Naive thymus-derived CD4-positive, alpha-beta T cell (primary cell): ENCODE data around the gene NBEA. TPM values are rescaled to one million over a fixed set of nuclear protein-coding genes. Genes with fewer than 3 reads are reported as not detected.
"Not testable (repeated sequence)": the region's sequence is repeated elsewhere in the genome, so short reads cannot be mapped to it uniquely, and the experiment has no call there.

ENCODE experiments used
- ATAC-seq: fragments of 150-1000 bp; cut with Tn5 transposase; 2 replicates; pipeline ENCODE4 v1.10.0; 2021; ENCODE audit warnings: mild to moderate bottlenecking, moderate library complexity
- CTCF ChIA-PET: fragments of 350-600 bp; sonication (Branson Sonifier 250); formaldehyde crosslinking; loops from one replicate; lab custom pipeline; 2021; ENCODE audit warnings: antibody characterized with exemption; lab: Charles Lee
- POLR2A ChIA-PET: fragments of 350-600 bp; sonication (Branson Sonifier 250); formaldehyde crosslinking; loops from one replicate; lab custom pipeline; 2021; ENCODE audit warnings: antibody characterized with exemption, inconsistent platforms; lab: Charles Lee
- DNase-seq, 9 donors: peaks; one replicate each; pipeline versions ENCODE4 v3.0.0 to v3.0.0-alpha.2; 2020 to 2022; ENCODE audit warnings: mixed read lengths in 1 of 9
- H3K27ac ChIP-seq: one replicate; pipeline ENCODE4 v1.7.0; 2013; ENCODE audit warnings: mild to moderate bottlenecking, low read depth, low read length, moderate library complexity
- H3K27me3 ChIP-seq, 2 donors: one replicate each; pipeline ENCODE4 v1.7.0; 2013; ENCODE audit warnings: low read length in 2 of 2, mild to moderate bottlenecking in 2 of 2, moderate library complexity in 2 of 2; ENCODE audit not compliant: control insufficient read depth in 2 of 2, insufficient read depth in 2 of 2
- H3K36me3 ChIP-seq, 3 experiments: 1 replicate in 2 of 3; 2 replicates in 1 of 3; pipeline ENCODE4 v1.7.0; 2013; ENCODE audit warnings: low read length in 3 of 3, mild to moderate bottlenecking in 3 of 3, moderate library complexity in 1 of 3; ENCODE audit not compliant: insufficient read depth in 3 of 3, control insufficient read depth in 2 of 3
- H3K4me1 ChIP-seq, 2 donors: one replicate each; pipeline ENCODE4 v1.7.0; 2013; ENCODE audit warnings: low read length in 2 of 2, mild to moderate bottlenecking in 2 of 2, moderate library complexity in 1 of 2; ENCODE audit not compliant: control insufficient read depth in 2 of 2, insufficient read depth in 2 of 2
- H3K4me3 ChIP-seq: 2 replicates; pipeline ENCODE4 v1.7.0; 2013; ENCODE audit warnings: mild to moderate bottlenecking, low read length
- H3K9me3 ChIP-seq, 3 experiments: 1 replicate in 2 of 3; 2 replicates in 1 of 3; pipeline ENCODE4 v1.7.0; 2013; ENCODE audit warnings: low read length in 3 of 3; ENCODE audit not compliant: control insufficient read depth in 2 of 3
- H3K27ac Mint-ChIP-seq, 9 donors: one replicate each; pipeline ENCODE4 v1.8.0; 2020 to 2022; ENCODE audit warnings: mixed read lengths in 9 of 9, mild to moderate bottlenecking in 8 of 9, moderate library complexity in 5 of 9, inconsistent platforms in 2 of 9
- H3K27me3 Mint-ChIP-seq, 5 donors: one replicate each; pipeline ENCODE4 v1.8.0; 2021 to 2022; ENCODE audit warnings: mixed read lengths in 5 of 5, mild to moderate bottlenecking in 1 of 5
- H3K36me3 Mint-ChIP-seq, 5 donors: one replicate each; pipeline ENCODE4 v1.8.0; 2020 to 2022; ENCODE audit warnings: mixed read lengths in 5 of 5, mild to moderate bottlenecking in 3 of 5, inconsistent platforms in 1 of 5
- H3K4me1 Mint-ChIP-seq, 7 donors: one replicate each; pipeline ENCODE4 v1.8.0; 2020 to 2022; ENCODE audit warnings: mixed read lengths in 7 of 7, mild to moderate bottlenecking in 3 of 7, inconsistent platforms in 1 of 7
- H3K4me3 Mint-ChIP-seq, 10 donors: one replicate each; pipeline ENCODE4 v1.8.0; 2020 to 2022; ENCODE audit warnings: mild to moderate bottlenecking in 10 of 10, mixed read lengths in 10 of 10, moderate library complexity in 6 of 10, inconsistent platforms in 2 of 10
- H3K9me3 Mint-ChIP-seq, 11 donors: one replicate each; pipeline ENCODE4 v1.8.0; 2020 to 2022; ENCODE audit warnings: mixed read lengths in 11 of 11, mild to moderate bottlenecking in 4 of 11, inconsistent platforms in 1 of 11, moderate library complexity in 1 of 11
- intact Hi-C, 2 donors: fragments of 100-400 bp; cut with micrococcal nuclease; formaldehyde crosslinking; loops; one replicate each; pipeline ENCODE4 v1.15.1; 2023
- polyA plus RNA-seq, 2 donors: library from polyadenylated mRNA; unstranded; fragments of 300-500 nt; fragmentation: Illumina TruSeq; gene quantifications; one replicate each; pipeline ENCODE4 v1.2.3, GENCODE V29; 2021
- total RNA-seq, 6 experiments: library from RNA in 5 of 6; stranded (reverse) in 5 of 6; gene quantifications; 1 replicate in 5 of 6; 2 replicates in 1 of 6; pipeline ENCODE4 v1.2.3 and lab custom pipeline; 2021 to 2026

NBEA gene
- total and polyA plus RNA-seq, 7 experiments from 2014 or later: 0.15 to 6.3 (median 3.2) TPM

DNA sequence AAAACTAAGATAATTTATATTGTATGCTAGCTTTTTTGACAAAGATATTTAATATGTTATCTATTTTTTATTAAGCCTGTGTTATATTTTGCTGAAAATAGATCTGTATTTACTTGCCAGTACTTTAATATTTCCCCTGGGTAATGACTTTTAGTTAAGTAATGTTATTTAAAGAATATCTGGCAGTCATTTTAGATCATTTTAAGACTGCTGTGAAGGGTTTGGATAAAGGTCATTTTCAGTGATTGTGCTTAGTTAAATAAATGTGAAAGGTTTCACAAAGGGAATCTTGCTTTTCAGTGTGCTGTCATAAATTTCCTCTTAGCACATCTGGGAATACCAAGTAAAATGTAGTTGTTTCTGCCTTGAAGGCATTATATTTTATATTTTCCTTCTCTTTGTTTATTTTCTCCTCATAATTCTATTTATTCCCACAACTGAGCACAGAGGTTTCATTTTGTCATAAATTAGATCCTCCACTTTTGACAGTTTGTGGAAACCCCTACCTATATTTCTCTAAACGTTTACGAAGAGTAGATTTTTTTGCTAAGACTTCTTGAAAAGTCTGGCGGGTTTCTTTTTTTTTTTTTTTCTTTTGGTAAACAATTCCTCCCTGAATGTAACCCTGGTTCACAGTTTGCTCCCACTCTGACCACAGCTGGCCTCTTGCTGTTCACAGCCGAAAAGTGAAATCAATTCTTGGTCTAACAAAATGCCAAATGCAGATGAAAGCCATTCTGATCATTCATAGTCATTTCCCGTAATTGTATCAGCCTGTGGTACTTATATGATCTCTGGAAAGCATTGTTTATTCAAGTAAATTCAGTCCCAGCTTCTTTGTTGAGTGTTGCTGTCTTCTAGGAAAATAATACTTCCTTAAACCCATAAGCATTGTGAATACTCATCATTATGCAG is 446.6 kb downstream of the NBEA start:
- Mint-ChIP-seq H3K27me3 (no peaks in the 10 kb centered on the region), H3K36me3 (peaks cover 0 to 7% (median 0%) of the 10 kb centered on the region in 5 donors), H3K27ac (no peak overlapping the region), H3K4me3 (no peak overlapping the region), H3K4me1 (no peaks in the 10 kb centered on the region), H3K9me3 (peaks cover 0 to 2% (median 0%) of the 10 kb centered on the region in 11 donors)
- Histone ChIP-seq H3K27me3 (no peaks in the 10 kb centered on the region), H3K9me3 (no peaks in the 10 kb centered on the region), H3K36me3 (no peaks in the 10 kb centered on the region), H3K4me3 (no peak overlapping the region), H3K4me1 (no peaks in the 10 kb centered on the region), H3K27ac (no peak overlapping the region)
- CTCF ChIA-PET: no interaction called here
- intact Hi-C loops: no loop called here
- DNase-seq (no peak), ATAC-seq (no peak)
- POLR2A ChIA-PET: no interaction called here

DNA sequence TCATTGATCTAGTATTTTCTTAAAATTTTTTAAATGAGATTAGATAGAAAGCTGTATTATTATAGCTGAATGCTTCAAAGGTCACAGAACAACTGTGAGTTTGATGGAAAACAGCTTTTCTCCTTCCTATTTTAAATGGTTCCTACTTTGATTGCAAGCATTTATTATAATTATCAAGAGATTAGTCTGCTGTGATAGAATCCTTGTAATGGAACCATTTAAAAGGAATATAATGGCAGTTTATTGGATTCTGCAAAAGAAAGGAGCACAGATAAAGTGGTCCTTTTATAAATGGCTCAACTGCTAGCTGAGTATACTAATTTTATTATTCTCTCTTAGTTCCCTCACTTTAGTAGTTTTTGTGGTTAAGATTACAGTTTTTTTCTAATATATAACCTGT is 447.5 kb downstream of the NBEA start:
- H3K27ac Mint-ChIP-seq: no peak overlapping the region
- no peaks in the 10 kb centered on the region for H3K27me3 Mint-ChIP-seq

DNA sequence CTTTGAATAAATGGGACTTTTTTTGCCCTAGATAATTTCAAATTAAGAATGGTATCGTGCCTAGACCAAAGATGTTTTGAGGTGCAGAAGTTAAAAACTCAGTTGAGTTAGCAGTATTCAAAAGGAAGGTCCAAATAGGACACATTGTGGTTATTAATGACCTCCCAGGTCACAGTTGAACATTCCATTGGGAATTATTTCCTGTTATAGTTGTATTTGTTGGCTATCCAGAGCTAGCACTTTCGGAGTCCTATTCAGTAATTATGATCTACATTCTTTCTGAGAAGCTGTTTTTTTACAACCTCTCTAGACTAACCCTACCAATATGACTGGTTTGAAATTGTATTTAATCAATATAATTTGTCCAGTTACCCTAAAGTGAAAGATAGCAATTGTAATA is 450.7 kb downstream of the NBEA start:
- DNase-seq (no peak), ATAC-seq (no peak)
- Histone ChIP-seq H3K4me3 (no peak overlapping the region), H3K27ac (no peak overlapping the region), H3K36me3 (no peaks in the 10 kb centered on the region), H3K27me3 (no peaks in the 10 kb centered on the region), H3K9me3 (no peaks in the 10 kb centered on the region), H3K4me1 (no peaks in the 10 kb centered on the region)
- Mint-ChIP-seq H3K36me3 (peaks cover 0 to 8% (median 3%) of the 10 kb centered on the region in 5 donors), H3K4me3 (no peak overlapping the region), H3K4me1 (no peaks in the 10 kb centered on the region), H3K27ac (no peak overlapping the region), H3K27me3 (no peaks in the 10 kb centered on the region), H3K9me3 (peaks cover 0 to 5% (median 0%) of the 10 kb centered on the region in 11 donors)
- intact Hi-C loops: no loop called here
- ChIA-PET POLR2A (no interaction called here), CTCF (no interaction called here)

More for the DNA sequence above, 447.5 kb downstream of the NBEA start:
- Histone ChIP-seq H3K4me1 (no peaks in the 10 kb centered on the region), H3K9me3 (no peaks in the 10 kb centered on the region), H3K27ac (no peak overlapping the region), H3K27me3 (no peaks in the 10 kb centered on the region), H3K36me3 (no peaks in the 10 kb centered on the region), H3K4me3 (no peak overlapping the region)
- Mint-ChIP-seq H3K36me3 (peaks cover 0 to 7% (median 0%) of the 10 kb centered on the region in 5 donors), H3K4me3 (no peak overlapping the region), H3K9me3 (no peaks in the 10 kb centered on the region), H3K4me1 (no peaks in the 10 kb centered on the region)
- POLR2A ChIA-PET: no interaction called here
- ATAC-seq: no peak
- intact Hi-C loops: no loop called here
- CTCF ChIA-PET: no interaction called here
- no peak for DNase-seq

DNA sequence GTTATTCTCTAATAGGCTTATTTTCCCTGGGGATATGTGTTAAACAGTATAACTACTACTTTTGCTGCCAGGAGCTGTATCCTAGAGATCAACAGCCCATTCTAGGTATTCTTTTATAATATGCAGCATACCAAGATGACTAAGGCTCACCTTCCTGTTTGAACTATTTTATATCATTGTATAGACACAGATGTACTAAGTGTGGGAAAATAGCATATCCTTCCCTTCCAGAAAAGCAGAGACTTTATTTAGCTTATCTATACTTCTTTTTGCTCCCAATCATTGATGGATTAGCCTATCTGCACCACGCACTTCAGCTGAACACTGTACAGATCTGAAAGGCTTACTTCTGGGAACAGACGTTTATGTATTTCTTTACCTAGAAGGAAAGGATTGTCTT is 451.8 kb downstream of the NBEA start:
- H3K4me1 Mint-ChIP-seq: no peaks in the 10 kb centered on the region
- DNase-seq (no peak), ATAC-seq (no peak)
- Histone ChIP-seq H3K4me1 (no peaks in the 10 kb centered on the region), H3K36me3 (no peaks in the 10 kb centered on the region), H3K27ac (no peak overlapping the region), H3K9me3 (no peaks in the 10 kb centered on the region), H3K27me3 (no peaks in the 10 kb centered on the region), H3K4me3 (no peak overlapping the region)
- CTCF ChIA-PET: no interaction called here
- no peaks in the 10 kb centered on the region for H3K27me3 Mint-ChIP-seq
- peaks cover 0 to 5% (median under 1%) of the 10 kb centered on the region in 11 donors for H3K9me3 Mint-ChIP-seq
- H3K36me3 Mint-ChIP-seq: peaks cover 0 to 8% (median 7%) of the 10 kb centered on the region in 5 donors
- intact Hi-C loops: no loop called here
- no peak overlapping the region for H3K4me3 Mint-ChIP-seq
- H3K27ac Mint-ChIP-seq: no peak overlapping the region
- POLR2A ChIA-PET: no interaction called here

DNA sequence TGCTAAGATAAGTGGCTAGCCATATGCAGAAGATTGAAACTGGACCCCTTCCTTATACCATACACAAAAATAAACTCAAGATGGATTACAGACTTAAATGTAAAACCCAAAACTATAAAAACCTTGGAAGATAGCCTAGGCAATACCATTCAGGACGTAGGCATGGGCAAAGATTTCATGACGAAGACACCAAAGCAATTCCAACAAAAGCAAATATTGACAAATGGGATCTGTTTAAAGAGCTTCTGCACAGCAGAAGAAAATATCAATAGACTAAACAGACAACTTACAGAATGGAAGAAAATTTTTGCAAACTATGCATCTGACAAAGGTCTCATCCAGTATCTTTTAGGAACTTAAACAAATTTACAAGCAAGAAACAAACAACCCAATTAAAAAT is 466.2 kb downstream of the NBEA start:
- H3K9me3 ChIP-seq, H3K27me3 ChIP-seq, intact Hi-C loops, H3K4me3 ChIP-seq, H3K27ac ChIP-seq, H3K27me3 Mint-ChIP-seq, H3K36me3 Mint-ChIP-seq, CTCF ChIA-PET, H3K27ac Mint-ChIP-seq, H3K4me1 ChIP-seq, ATAC-seq, POLR2A ChIA-PET, H3K4me3 Mint-ChIP-seq, H3K36me3 ChIP-seq, H3K4me1 Mint-ChIP-seq, DNase-seq: not testable (repeated sequence)
- H3K9me3 Mint-ChIP-seq: peaks cover 0 to 10% (median 3%) of the 10 kb centered on the region in 11 donors

DNA sequence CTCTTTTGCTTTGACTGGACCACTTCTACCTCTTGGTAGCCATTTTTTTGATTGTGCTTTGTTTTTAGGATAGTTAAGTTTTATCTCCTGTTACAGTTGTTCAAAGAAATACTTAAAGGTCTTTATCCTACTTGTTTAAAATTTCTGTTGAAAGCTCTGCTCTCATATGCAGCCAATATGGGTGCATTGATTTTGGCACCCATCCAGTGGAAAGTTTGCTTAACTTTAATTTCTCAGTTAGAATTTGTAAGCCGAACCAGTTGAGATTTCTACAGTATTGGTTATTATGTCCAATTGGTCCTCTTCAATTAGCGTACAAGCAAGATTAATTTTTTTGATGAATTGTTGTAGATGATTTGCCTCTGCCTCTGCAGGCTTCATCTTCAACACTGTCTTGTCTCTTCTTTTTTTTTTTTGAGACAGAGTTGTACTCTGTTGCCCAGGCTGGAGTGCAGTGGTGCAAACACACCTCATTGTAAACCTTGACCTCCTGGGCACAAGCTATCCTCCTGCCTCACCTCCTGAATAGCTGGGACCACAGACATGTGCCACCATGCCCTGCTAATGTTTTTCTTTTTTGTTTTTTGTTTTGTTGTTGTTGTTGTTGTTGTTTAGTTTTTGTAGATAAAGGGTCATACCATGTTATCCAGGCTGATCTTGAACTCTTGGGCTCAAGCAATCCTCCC is 469.1 kb downstream of the NBEA start:
- H3K27me3 ChIP-seq: no peaks in the 10 kb centered on the region
- Mint-ChIP-seq H3K9me3 (peaks cover 0 to 15% (median 10%) of the 10 kb centered on the region in 11 donors), H3K27ac (no peak overlapping the region), H3K4me3 (no peak overlapping the region), H3K36me3 (peaks cover 0 to 10% (median 0%) of the 10 kb centered on the region in 5 donors), H3K4me1 (no peaks in the 10 kb centered on the region), H3K27me3 (no peaks in the 10 kb centered on the region)
- ChIA-PET POLR2A (no interaction called here), CTCF (no interaction called here)
- no peaks in the 10 kb centered on the region for H3K9me3 ChIP-seq
- H3K27ac ChIP-seq: no peak overlapping the region
- no peak for ATAC-seq
- no peaks in the 10 kb centered on the region for H3K4me1 ChIP-seq
- no peak for DNase-seq
- no peak overlapping the region for H3K4me3 ChIP-seq
- H3K36me3 ChIP-seq: no peaks in the 10 kb centered on the region
- intact Hi-C loops: no loop called here
